GM12865 (cell line): ENCODE measurements around the gene LSM11.

Experiments used
- DNase-seq: peaks from one replicate; pipeline ENCODE4 v3.0.0; 2010; ENCODE audit warnings: low read depth
- H3K4me3 ChIP-seq: 2 replicates; pipeline ENCODE4 v1.5.1; 2011; ENCODE audit warnings: mild to moderate bottlenecking, low read depth, low read length, control low read depth
- CTCF ChIP-seq: IDR thresholded peaks from 2 replicates; pipeline ENCODE4 v1.5.1; 2011; ENCODE audit warnings: low read length, control low read depth, low read depth, inconsistent platforms; ENCODE audit not compliant: insufficient read depth; ENCODE audit errors: missing control alignments

The LSM11 gene

DNA sequence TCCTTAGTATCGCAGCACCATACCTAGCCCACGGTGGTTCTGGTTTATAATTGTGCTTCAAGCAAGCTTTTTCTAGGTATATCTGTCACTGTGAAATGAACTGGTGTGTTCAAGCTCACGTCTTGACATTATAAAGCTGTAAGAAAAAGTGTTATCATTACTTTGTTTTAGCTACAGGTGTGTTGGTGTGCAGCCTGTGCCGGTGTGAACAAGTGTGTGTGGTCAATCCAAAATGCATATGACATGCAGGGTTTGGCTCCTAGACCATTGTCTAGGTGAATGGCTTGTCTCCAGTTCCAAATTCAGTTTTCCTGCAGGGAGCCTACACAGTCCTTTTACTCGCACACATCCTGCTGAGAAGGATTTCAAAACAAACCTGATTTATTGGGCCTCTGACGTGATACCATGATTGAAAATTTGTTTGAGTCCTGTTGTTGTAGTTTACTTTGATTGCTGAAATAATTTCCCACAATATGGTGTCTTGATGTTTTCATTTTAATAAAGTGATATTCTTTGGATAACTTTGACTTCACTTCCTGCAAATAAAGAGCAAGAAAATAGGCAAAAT is 3.7 kb downstream of the LSM11 start:
- no peak overlapping the region for H3K4me3 ChIP-seq
- TF ChIP-seq CTCF: no peak
- DNase-seq: no peak

GRCh38 chr5:157747766-157748700 is 4.5 kb downstream of the LSM11 start:
- no peak overlapping the region for H3K4me3 ChIP-seq
- TF ChIP-seq CTCF: no peak
- no peak for DNase-seq

DNA sequence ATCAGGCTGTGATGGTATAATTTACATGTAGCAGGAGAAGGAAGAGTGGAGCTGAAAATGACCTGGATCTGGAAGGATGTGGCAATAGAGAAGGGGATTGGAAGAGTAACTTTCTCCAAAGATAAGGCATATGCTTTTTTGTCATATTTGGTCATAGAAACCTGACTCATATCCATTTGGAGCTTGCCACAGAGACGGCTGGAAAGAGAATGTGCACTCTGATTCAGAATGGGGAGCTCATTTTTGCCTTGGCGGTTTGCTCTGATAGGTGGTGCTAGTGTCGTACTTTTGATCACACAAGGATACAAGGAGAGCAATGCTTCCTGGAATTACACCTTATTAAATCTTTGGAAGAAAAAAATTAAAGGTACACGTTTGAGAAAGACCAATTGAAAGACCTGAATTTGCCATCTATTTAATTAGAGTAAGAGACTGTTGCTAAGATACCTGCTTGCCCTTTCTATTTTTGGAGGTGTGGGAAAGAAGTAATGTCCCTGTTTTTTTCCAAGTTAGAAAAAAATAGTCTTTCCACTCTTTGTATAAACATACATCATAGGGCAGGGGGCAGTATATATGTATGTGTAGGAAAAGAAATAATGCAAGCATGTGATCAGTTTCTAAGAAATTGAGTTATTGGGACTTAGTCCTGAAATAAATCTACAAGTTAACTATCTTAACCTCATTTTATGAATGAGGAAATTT is 5.4 kb downstream of the LSM11 start:
- TF ChIP-seq CTCF: no peak
- no peak overlapping the region for H3K4me3 ChIP-seq
- no peak for DNase-seq

DNA sequence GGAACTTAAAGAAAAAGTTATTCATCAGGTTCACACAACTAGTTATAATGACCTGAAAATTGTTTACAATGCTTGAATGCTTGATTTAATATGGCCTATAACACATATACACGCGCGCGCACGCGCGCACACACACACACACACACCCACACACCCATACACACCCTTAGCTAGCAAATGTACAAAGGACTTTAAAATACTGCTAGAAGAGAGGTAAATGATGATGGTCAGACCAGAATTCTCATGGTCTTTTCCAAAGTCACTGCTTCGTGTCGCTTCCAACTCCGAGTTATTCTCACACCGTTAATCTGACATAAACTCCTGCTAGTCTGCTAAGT is 5.9 kb downstream of the LSM11 start:
- no peak for TF ChIP-seq CTCF
- H3K4me3 ChIP-seq: no peak overlapping the region
- DNase-seq: no peak

- TF ChIP-seq CTCF: no peak
Observed at GRCh38 chr5:157750320-157750719, 6.8 kb downstream of the LSM11 start.

GRCh38 chr5:157756122-157756521 is 12.6 kb downstream of the LSM11 start:
- no peak for DNase-seq
- no peak for TF ChIP-seq CTCF
- H3K4me3 ChIP-seq: no peak overlapping the region

More at GRCh38 chr5:157750320-157750719, 6.8 kb downstream of the LSM11 start:
- DNase-seq: no peak
- no peak overlapping the region for H3K4me3 ChIP-seq
